Caco-2 (cell line): Measurements from ENCODE around the gene CACNA1B. TPM values are rescaled to one million over a fixed set of nuclear protein-coding genes. Genes with fewer than 3 reads are reported as not detected.

Experiments used
- BruUV-seq: library from RNA; stranded (reverse); fragments of 400-500 nt; replicated peaks from 2 replicates; lab custom pipeline; 2021; lab: Mats Ljungman, UMichigan
- CTCF ChIA-PET: fragments of 300-600 bp; sonication (Branson Sonifier 250); formaldehyde crosslinking; loops from one replicate; lab custom pipeline; 2022; ENCODE audit warnings: antibody characterized with exemption; lab: Charles Lee
- POLR2A ChIA-PET: fragments of 300-600 bp; sonication (Branson Sonifier 250); formaldehyde crosslinking; loops from one replicate; lab custom pipeline; 2022; ENCODE audit warnings: antibody characterized with exemption; lab: Charles Lee
- DNase-seq, 2 experiments: peaks; one replicate each; pipeline versions ENCODE4 v3.0.0 to v3.0.0-alpha.2; 2020 to 2022
- H3K27me3 ChIP-seq: replicated peaks from 2 replicates; pipeline ENCODE4 v1.6.0; 2011; ENCODE audit warnings: low read length; ENCODE audit not compliant: control insufficient read depth, insufficient read depth
- H3K36me3 ChIP-seq: 2 replicates; pipeline ENCODE4 v1.5.1; 2011; ENCODE audit warnings: low read length; ENCODE audit not compliant: control insufficient read depth, insufficient read depth
- H3K4me1 ChIP-seq: fragments of 250-450 bp; sonication (Bioruptor Pico); 2 replicates; pipeline ENCODE4 v1.5.1; 2020; ENCODE audit warnings: mild to moderate bottlenecking
- H3K4me3 ChIP-seq: 2 replicates; pipeline ENCODE4 v1.5.1; 2011; ENCODE audit warnings: low read depth, mild to moderate bottlenecking, control low read depth, low read length
- H3K9me3 ChIP-seq: fragments of 250-450 bp; sonication (Bioruptor Pico); 2 replicates; pipeline ENCODE4 v1.5.1; 2020; ENCODE audit warnings: mild to moderate bottlenecking, moderate library complexity
- H3K27ac Mint-ChIP-seq: one replicate; pipeline ENCODE4 v1.8.0; 2022; ENCODE audit warnings: mixed read lengths; ENCODE audit not compliant: unreplicated experiment
- H3K27me3 Mint-ChIP-seq: one replicate; pipeline ENCODE4 v1.8.0; 2022; ENCODE audit warnings: mixed read lengths; ENCODE audit not compliant: insufficient read depth, unreplicated experiment
- H3K36me3 Mint-ChIP-seq: one replicate; pipeline ENCODE4 v1.8.0; 2022; ENCODE audit warnings: mild to moderate bottlenecking, mixed read lengths; ENCODE audit not compliant: insufficient read depth, unreplicated experiment
- H3K4me1 Mint-ChIP-seq: one replicate; pipeline ENCODE4 v1.8.0; 2022; ENCODE audit warnings: low read depth, mixed read lengths; ENCODE audit not compliant: unreplicated experiment
- H3K4me3 Mint-ChIP-seq: one replicate; pipeline ENCODE4 v1.8.0; 2022; ENCODE audit warnings: mild to moderate bottlenecking, moderate library complexity, mixed read lengths; ENCODE audit not compliant: unreplicated experiment
- H3K9me3 Mint-ChIP-seq: one replicate; pipeline ENCODE4 v1.8.0; 2022; ENCODE audit warnings: mixed read lengths; ENCODE audit not compliant: unreplicated experiment
- intact Hi-C: fragments of 100-400 bp; cut with micrococcal nuclease; formaldehyde crosslinking; loops from one replicate; pipeline ENCODE4 v1.10.0; 2022; ENCODE audit not compliant: unreplicated experiment
- total RNA-seq: library from RNA; stranded (reverse); gene quantifications from 2 replicates; pipeline ENCODE4 v1.2.3, GENCODE V29; 2022
- TF ChIP-seq, protein P1 (sequence below), 2 experiments: fragments of 200-600 bp in 1 of 2; IDR thresholded peaks; 1 replicate in 1 of 2; 2 replicates in 1 of 2; pipeline versions ENCODE4 v1.5.1 to v1.8.0; 2011 to 2022; ENCODE audit warnings: antibody characterized with exemption in 1 of 2, control low read depth in 1 of 2, inconsistent platforms in 1 of 2, low read depth in 1 of 2, low read length in 1 of 2, mild to moderate bottlenecking in 1 of 2, moderate library complexity in 1 of 2; ENCODE audit not compliant: insufficient read depth in 1 of 2, severe bottlenecking in 1 of 2, unreplicated experiment in 1 of 2

The CACNA1B gene
- total RNA-seq, 1 experiment from 2014 or later: 0.11 TPM

DNA sequence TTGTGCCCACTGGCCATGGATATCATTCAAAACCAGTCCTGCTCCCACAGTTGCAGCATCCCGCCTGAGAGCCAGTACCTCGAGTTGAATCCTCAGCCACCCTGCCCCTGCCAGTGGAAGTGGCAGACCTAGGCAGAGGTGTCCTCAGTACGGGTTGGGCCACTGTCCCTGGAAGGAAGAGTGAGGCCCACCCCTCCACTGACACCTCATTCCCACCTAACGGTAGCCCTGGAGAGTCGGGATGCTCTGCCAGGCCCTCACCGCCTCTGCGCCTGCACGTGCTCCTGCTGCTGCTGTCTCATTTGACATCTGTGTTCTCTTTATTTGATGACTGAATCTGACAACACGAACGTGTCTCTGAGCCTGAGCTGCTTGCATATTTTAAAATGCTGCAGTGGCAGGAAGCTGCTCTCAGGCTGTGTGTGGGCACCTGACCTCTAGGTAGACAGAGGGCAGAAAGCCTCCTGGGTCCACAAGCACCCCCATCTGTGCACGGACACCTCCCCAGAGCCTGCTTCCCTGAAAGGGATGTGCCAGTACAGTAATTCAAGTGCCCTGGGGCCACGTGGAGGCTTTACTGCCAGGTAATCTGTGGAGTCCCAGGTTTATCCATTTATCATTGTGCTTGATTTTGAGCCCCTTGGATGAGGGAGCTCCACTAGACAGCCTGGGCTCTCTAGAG, 194.7 kb downstream of the CACNA1B start:
- Histone ChIP-seq H3K36me3 (no peaks in the 10 kb centered on the region), H3K27me3 (no peaks in the 10 kb centered on the region; the same call in 1 of the 2 replicates), H3K4me1 (no peaks in the 10 kb centered on the region), H3K9me3 (no peaks in the 10 kb centered on the region), H3K4me3 (no peak overlapping the region)
- BruUV-seq: no TSS peak
- Mint-ChIP-seq H3K4me3 (no peak overlapping the region), H3K27me3 (peaks cover 2% of the 10 kb centered on the region), H3K9me3 (no peaks in the 10 kb centered on the region), H3K4me1 (no peaks in the 10 kb centered on the region), H3K36me3 (no peaks in the 10 kb centered on the region), H3K27ac (no peak overlapping the region)
- ChIA-PET CTCF (no interaction called here), POLR2A (no interaction called here)
- intact Hi-C loops: no loop called here
- TF ChIP-seq, protein P1, sequence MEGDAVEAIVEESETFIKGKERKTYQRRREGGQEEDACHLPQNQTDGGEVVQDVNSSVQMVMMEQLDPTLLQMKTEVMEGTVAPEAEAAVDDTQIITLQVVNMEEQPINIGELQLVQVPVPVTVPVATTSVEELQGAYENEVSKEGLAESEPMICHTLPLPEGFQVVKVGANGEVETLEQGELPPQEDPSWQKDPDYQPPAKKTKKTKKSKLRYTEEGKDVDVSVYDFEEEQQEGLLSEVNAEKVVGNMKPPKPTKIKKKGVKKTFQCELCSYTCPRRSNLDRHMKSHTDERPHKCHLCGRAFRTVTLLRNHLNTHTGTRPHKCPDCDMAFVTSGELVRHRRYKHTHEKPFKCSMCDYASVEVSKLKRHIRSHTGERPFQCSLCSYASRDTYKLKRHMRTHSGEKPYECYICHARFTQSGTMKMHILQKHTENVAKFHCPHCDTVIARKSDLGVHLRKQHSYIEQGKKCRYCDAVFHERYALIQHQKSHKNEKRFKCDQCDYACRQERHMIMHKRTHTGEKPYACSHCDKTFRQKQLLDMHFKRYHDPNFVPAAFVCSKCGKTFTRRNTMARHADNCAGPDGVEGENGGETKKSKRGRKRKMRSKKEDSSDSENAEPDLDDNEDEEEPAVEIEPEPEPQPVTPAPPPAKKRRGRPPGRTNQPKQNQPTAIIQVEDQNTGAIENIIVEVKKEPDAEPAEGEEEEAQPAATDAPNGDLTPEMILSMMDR (IDR thresholded peaks at IDR 0.05; ENCODE audit: insufficient read depth in 1 of 2, low read depth in 1 of 2, low read length in 1 of 2, severe bottlenecking in 1 of 2, unreplicated experiment in 1 of 2): no peak
- DNase-seq: no peak

DNA sequence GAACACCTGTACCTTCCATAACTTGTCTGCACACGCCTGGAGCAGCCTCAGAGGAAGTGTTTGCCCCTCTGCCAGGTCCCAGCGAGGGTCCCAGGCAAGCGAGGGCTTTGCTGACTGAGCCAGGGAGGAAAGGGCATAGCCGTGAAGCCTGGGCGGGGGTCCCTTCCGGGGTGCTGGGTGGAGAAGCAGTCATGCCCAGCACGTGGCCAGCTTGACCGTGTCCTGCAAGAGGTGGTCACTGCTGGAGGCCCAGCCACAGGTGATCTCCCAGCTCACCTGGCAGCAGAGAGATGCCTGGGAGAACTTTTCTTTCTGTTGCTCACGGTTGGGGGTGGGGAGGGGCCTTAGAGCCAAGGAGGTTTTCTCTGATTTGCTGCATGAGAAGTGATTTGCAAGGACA, 195.3 kb downstream of the CACNA1B start:
- Mint-ChIP-seq H3K36me3 (no peaks in the 10 kb centered on the region), H3K27ac (no peak overlapping the region), H3K9me3 (no peaks in the 10 kb centered on the region), H3K27me3 (peaks cover 2% of the 10 kb centered on the region), H3K4me1 (no peaks in the 10 kb centered on the region), H3K4me3 (no peak overlapping the region)
- Histone ChIP-seq H3K4me3 (no peak overlapping the region), H3K36me3 (no peaks in the 10 kb centered on the region), H3K9me3 (no peaks in the 10 kb centered on the region), H3K4me1 (no peaks in the 10 kb centered on the region), H3K27me3 (no peaks in the 10 kb centered on the region; the same call in 1 of the 2 replicates)
- BruUV-seq: no TSS peak
- TF ChIP-seq, protein P1 (IDR thresholded peaks at IDR 0.05; ENCODE audit: insufficient read depth in 1 of 2, low read depth in 1 of 2, low read length in 1 of 2, severe bottlenecking in 1 of 2, unreplicated experiment in 1 of 2): no peak
- ChIA-PET POLR2A (no interaction called here), CTCF (no interaction called here)
- intact Hi-C loops: no loop called here
- no peak for DNase-seq

DNA sequence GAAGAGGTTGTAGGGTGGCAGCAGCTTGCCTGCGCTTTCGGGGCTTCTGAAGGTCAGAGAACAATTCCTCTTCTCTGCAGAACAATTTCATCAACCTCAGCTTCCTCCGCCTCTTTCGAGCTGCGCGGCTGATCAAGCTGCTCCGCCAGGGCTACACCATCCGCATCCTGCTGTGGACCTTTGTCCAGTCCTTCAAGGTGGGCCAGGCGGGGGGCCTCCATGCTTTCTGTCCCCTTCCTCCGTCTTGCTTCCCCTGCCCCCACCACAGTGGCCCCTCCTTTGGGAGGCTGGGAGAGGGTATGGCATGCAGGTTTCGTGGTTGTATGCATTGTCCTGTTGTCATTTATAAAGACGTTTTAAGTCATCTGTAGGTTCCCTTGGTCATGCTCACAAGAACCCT, 195.8 kb downstream of the CACNA1B start:
- TF ChIP-seq, protein P1 (IDR thresholded peaks at IDR 0.05; ENCODE audit: insufficient read depth in 1 of 2, low read depth in 1 of 2, low read length in 1 of 2, severe bottlenecking in 1 of 2, unreplicated experiment in 1 of 2): no peak
- Mint-ChIP-seq H3K4me1 (no peaks in the 10 kb centered on the region), H3K27ac (no peak overlapping the region), H3K27me3 (peaks cover 2% of the 10 kb centered on the region), H3K36me3 (no peaks in the 10 kb centered on the region), H3K4me3 (no peak overlapping the region), H3K9me3 (no peaks in the 10 kb centered on the region)
- Histone ChIP-seq H3K27me3 (no peaks in the 10 kb centered on the region; the same call in 1 of the 2 replicates), H3K4me1 (no peaks in the 10 kb centered on the region), H3K36me3 (no peaks in the 10 kb centered on the region), H3K9me3 (no peaks in the 10 kb centered on the region), H3K4me3 (no peak overlapping the region)
- POLR2A ChIA-PET: no interaction called here
- intact Hi-C loops: no loop called here
- CTCF ChIA-PET: no interaction called here
- no TSS peak for BruUV-seq
- no peak for DNase-seq
